Subcutaneous adipose tissue (tissue), 4 donors: Measurements from ENCODE around the gene RAVER1. TPM values are rescaled to one million over a fixed set of nuclear protein-coding genes. Genes with fewer than 3 reads are reported as not detected.

Experiments
- CTCF ChIP-seq: fragments of 450-650 bp; IDR thresholded peaks from one replicate; pipeline ENCODE4 v1.5.1; 2016; ENCODE audit warnings: low read depth, mild to moderate bottlenecking, control low read depth, antibody characterized with exemption, moderate library complexity
- total RNA-seq, 4 donors: library from RNA; depleted of rRNA; stranded (reverse); fragments of >200 nt; gene quantifications; one replicate each; pipeline ENCODE4 v1.1.0, GENCODE V29; 2016

The RAVER1 gene
- total RNA-seq, 4 donors from 2014 or later: 5.9 to 22.4 (median 8.2) TPM

- TF ChIP-seq CTCF: no peak
Measured at GRCh38 chr19:10353793-10354391, 20.6 kb upstream of the RAVER1 start.

GRCh38 chr19:10352764-10353671 lies 19.7 kb upstream of the RAVER1 start:
- no peak for TF ChIP-seq CTCF

- TF ChIP-seq CTCF: no peak
Measured at GRCh38 chr19:10346509-10346908, 13.2 kb upstream of the RAVER1 start.

GRCh38 chr19:10344780-10345179 lies 11.5 kb upstream of the RAVER1 start:
- no peak for TF ChIP-seq CTCF

GRCh38 chr19:10343495-10343894 lies 10.2 kb upstream of the RAVER1 start:
- TF ChIP-seq CTCF: no peak

- TF ChIP-seq CTCF: no peak
Measured at GRCh38 chr19:10339977-10340376, 6.6 kb upstream of the RAVER1 start.

GRCh38 chr19:10339380-10339960 lies 6.1 kb upstream of the RAVER1 start, which contains the start of gene ICAM3:
Gene ICAM3 (minus strand): TSS chr19:10339624. CDS start chr19:10339614, 10 bp downstream.
- no peak for TF ChIP-seq CTCF
